Astrocyte of the cerebellum (primary cell): ENCODE results near the gene ABCA7.

ENCODE experiments used
- DNase-seq: peaks from one replicate; pipeline ENCODE4 v3.0.0-alpha.2; 2011; ENCODE audit warnings: low read depth
- H3K4me3 ChIP-seq: 2 replicates; pipeline ENCODE4 v1.5.1; 2011; ENCODE audit warnings: mild to moderate bottlenecking, low read depth, low read length, moderate library complexity
- in situ Hi-C: cut with HindIII; loops from 2 replicates; pipeline ENCODE4 v1.10.0; 2017; ENCODE audit warnings: low sequenced_read_pairs
- TF ChIP-seq, protein P1 (sequence below): IDR thresholded peaks from 2 replicates; pipeline ENCODE4 v1.5.1; 2012; ENCODE audit warnings: low read length, low read depth, moderate library complexity, mild to moderate bottlenecking; ENCODE audit errors: missing control alignments

ABCA7 gene

DNA sequence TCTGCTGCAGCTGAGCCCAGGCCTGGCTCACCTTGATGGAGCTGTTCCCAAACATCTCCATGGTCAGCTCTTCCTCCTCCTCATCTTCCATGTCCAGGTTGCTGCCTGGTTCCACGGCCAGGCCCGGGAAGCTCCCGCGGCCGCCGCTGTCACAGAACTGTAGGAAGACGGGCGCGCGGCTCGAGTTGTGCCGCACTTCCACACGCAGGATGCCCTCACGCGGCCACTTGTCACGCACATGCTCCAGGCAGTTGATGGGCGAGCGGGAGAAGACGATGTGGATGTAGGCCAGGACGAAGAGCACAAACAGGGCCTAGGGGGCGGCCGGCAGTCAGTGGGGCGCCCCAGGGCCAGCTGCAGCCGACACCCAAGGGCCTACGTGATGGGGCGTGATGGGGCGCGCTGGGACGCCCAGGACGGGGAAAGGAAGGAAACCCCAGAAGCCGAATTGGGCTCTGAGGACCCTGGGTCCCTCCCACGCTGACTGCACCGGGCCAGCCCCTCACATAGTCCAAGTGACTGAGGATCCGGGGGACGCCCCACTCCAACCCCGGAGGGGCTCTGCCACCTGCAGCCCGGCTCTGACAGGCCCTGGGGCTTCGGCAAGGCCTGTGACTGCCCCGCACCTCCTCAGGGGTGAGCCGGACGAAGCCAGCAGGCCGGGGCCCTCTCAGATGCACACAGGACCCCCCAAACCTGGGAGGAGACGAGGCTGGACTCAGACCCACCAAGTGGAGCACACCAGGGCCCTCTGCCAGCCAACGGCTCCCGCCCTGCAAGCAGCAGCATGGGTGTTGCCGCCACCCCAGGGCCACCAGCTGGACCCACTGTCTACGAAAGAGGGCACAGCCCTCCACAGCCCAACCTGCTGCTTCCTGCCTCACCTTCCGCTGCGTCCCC, 25.5 kb upstream of the ABCA7 start:
- in situ Hi-C loops = no loop called here
- H3K4me3 ChIP-seq = no peak overlapping the region
- TF ChIP-seq, protein P1, sequence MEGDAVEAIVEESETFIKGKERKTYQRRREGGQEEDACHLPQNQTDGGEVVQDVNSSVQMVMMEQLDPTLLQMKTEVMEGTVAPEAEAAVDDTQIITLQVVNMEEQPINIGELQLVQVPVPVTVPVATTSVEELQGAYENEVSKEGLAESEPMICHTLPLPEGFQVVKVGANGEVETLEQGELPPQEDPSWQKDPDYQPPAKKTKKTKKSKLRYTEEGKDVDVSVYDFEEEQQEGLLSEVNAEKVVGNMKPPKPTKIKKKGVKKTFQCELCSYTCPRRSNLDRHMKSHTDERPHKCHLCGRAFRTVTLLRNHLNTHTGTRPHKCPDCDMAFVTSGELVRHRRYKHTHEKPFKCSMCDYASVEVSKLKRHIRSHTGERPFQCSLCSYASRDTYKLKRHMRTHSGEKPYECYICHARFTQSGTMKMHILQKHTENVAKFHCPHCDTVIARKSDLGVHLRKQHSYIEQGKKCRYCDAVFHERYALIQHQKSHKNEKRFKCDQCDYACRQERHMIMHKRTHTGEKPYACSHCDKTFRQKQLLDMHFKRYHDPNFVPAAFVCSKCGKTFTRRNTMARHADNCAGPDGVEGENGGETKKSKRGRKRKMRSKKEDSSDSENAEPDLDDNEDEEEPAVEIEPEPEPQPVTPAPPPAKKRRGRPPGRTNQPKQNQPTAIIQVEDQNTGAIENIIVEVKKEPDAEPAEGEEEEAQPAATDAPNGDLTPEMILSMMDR = no peak
- no peak for DNase-seq

DNA sequence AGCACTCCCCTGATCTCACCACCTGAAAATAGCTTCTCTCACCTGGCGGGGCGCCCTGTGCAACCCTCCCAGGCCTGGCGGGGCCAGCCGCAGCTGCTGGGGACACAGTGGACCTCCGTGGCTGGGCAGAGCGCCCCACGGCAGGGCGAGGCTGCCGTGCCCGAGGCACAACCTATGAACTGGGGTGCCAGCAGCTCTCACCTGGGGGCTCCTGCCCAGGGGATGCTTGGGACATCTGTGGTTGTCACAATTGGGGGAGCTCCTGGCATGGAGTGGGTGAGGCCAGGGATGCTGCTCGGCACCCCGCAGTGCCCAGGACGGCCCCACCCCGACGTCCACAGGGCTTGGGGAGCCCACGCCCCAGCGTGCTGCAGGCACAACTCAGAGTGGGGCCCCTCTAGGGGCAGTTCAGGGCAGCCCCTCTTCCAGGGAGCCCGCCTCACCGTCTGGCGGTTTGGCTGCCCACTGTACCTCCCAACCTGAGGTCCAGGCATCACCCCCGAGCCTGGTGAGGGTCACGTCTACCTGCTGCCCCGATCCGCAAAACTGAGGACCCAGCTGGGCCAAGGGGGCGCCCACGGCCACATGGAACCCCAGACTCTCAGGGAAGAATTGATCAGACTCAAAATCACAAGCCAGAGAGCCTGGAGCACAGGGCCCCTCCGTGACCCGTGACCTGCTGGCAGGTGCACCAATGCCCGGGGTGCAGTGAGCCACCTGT, 24.7 kb upstream of the ABCA7 start:
- TF ChIP-seq, protein P1 = no peak
- no peak for DNase-seq
- no peak overlapping the region for H3K4me3 ChIP-seq
- in situ Hi-C loops = no loop called here

DNA sequence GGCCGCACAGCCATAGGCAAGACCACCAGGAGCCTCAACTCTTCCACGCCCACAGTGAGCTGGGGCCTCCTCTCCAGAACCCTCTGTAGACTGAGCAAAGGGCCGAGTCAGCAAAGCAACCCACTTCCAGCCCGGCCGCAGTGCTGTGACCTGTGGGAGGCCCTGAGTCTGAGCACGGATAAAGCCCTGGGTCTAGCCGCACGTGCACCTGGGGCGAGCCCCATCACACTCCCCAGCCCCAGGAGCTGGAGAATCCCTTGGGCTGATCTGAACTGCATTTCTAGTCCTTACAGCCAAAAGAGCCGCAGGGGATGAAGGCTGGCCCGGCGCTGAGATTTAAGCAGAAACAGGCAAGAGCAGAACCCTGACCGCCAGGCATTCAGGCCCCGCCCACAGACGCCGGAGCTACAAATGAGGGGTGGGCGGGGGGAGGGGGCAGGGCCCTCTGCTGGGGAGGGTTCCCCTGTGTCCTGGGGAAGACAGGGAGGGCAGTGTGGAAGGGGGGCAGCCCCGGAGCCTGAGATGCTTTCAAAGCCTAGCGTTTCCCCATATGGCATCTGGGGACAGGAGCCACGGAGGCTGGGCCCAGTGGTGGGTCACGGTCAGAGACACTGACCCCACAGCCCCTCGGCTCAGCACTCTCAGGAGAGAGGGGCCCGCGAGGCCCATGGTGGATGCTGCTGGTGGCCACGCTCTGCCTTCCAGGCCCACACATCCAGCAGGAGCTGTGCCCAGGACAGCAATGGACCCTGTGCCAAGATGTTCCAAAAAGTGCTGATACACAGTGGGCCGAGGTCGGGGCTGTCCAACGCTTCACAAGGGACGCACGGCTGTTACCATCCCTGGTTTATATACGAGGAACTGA, 23.9 kb upstream of the ABCA7 start:
- no peak overlapping the region for H3K4me3 ChIP-seq
- TF ChIP-seq, protein P1 = no peak
- DNase-seq = no peak
- in situ Hi-C loops = no loop called here

DNA sequence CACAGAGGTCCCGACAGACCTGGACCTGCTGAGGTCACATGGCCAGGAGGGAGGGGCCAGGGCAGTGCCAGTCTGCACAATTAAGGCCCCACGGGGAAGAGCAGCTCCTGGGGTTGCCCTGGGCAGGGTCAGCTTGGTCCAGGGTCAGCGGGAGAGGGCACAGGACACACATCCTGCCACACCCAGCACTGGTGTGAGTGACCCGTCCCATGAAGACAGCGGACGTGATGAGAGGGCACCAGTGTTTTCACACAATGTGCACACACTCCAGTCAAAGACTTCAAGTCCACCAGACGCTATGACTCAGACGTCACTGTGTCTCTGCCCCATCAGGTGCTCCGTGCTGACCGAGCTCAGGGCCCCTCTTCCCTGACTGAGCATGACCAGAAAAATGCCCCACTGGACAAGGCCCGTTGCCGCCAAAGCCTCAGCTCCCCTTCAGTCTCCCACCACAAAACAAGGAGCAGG, 23.2 kb upstream of the ABCA7 start:
- in situ Hi-C loops = no loop called here
- no peak for DNase-seq
- H3K4me3 ChIP-seq = no peak overlapping the region
- TF ChIP-seq, protein P1 = no peak

DNA sequence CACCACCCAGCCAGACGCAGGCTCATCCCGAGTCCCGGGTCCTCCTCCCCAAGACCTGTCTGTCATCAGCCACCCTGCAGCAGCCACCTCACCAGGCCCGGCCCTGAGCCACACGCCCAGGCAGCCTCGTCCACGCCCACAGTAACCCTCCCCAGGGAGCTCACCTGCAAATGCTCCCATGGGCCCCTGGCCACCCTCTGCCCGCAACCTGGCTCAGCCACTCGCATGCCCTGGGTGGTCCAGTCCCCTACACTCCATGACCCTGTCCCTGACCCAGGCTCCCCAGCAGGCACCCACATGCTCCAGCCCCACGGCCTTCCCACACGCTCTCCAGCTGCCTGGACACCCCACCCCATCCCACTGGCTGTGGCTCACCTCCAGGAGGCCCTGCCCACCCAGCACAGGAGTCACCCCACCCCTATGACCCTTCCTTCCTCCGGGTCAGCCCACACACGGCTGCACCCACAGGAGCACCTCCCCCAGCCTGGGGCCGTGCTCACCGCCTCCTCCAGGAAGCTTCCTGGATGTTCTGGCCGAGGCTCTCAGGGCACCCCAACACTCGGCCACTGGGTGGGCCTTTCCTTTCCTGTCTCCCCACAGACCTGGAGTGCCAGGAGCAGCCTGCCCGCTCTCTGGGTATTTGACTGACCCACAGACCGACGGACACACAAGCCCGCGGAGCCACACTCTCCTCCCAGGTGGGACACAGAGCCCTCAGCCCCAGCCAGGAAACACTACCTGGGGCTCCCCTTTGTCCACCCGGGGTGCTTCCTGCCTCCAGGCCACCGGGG, 22.6 kb upstream of the ABCA7 start:
- TF ChIP-seq, protein P1 = no peak
- in situ Hi-C loops = no loop called here
- H3K4me3 ChIP-seq = no peak overlapping the region
- DNase-seq = no peak

DNA sequence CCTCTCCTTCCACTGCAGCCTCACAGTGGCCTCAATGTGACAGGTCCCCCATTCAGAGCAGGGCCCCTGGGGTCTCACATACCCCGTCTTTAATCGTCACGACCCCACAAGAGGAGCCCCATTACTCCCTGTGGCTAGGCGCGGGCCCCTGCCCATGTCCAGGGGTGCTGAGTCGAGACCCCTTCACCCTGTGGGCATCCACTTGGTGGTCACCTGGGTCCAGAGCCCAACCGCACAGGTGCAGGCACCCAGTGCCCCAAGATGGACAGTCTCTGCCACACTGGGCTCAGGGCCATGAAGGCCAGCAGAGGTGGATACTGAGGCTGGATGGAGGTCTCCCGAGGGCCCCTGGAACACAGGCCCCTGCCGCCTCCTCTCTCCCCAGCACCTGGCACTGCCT, 22.0 kb upstream of the ABCA7 start:
- H3K4me3 ChIP-seq = no peak overlapping the region
- TF ChIP-seq, protein P1 = no peak
- in situ Hi-C loops = no loop called here
- DNase-seq = no peak
